Ramos (cell line): ENCODE data around the gene CSHL1.

Source experiments
- in situ Hi-C: fragments of 300-500 bp; cut with MboI; formaldehyde crosslinking; loops from one replicate; pipeline ENCODE4 v1.14.3; 2022; ENCODE audit warnings: low sequenced_read_pairs; ENCODE audit not compliant: unreplicated experiment

The CSHL1 gene

GRCh38 chr17:63911041-63911635 lies at the start of gene CSHL1:
Gene CSHL1 (minus strand): TSS chr17:63911258. CDS start chr17:63911196, 62 bp downstream.
- in situ Hi-C loops, result loop anchor here (5.0 to 10.0 kb wide), 2 partner anchors 114 to 226 kb away; partner anchors contain the start of gene ICAM2

- in situ Hi-C loops, result no loop called here
Observed at GRCh38 chr17:63960430-63960829, 49.4 kb upstream of the CSHL1 start.

GRCh38 chr17:63960006-63960405 lies 48.9 kb upstream of the CSHL1 start:
- in situ Hi-C loops, result no loop called here

- in situ Hi-C loops, result no loop called here
Observed at GRCh38 chr17:63956296-63956920, 45.4 kb upstream of the CSHL1 start.

- in situ Hi-C loops, result no loop called here
Observed at GRCh38 chr17:63955791-63956190, 44.7 kb upstream of the CSHL1 start.

GRCh38 chr17:63955232-63955631 lies 44.2 kb upstream of the CSHL1 start:
- in situ Hi-C loops, result no loop called here

- in situ Hi-C loops, result no loop called here
Observed at GRCh38 chr17:63954402-63955063, 43.5 kb upstream of the CSHL1 start.

- in situ Hi-C loops, result no loop called here
Observed at GRCh38 chr17:63950940-63951907, 40.2 kb upstream of the CSHL1 start.

GRCh38 chr17:63949576-63950250 lies 38.7 kb upstream of the CSHL1 start:
- in situ Hi-C loops, result loop anchor here (25.0 kb wide), 1 partner anchor 1038 kb away; no protein-coding TSS in a partner anchor

GRCh38 chr17:63948521-63948920 lies 37.5 kb upstream of the CSHL1 start:
- in situ Hi-C loops, result loop anchor here (25.0 kb wide), 1 partner anchor 1039 kb away; no protein-coding TSS in a partner anchor

- in situ Hi-C loops, result loop anchor here (25.0 kb wide), 1 partner anchor 1039 kb away; no protein-coding TSS in a partner anchor
Observed at GRCh38 chr17:63947711-63948330, 36.8 kb upstream of the CSHL1 start.

GRCh38 chr17:63946440-63947363 lies 35.6 kb upstream of the CSHL1 start:
- in situ Hi-C loops, result loop anchor here (25.0 kb wide), 1 partner anchor 1041 kb away; no protein-coding TSS in a partner anchor

GRCh38 chr17:63945784-63946439 lies 34.9 kb upstream of the CSHL1 start:
- in situ Hi-C loops, result loop anchor here (25.0 kb wide), 1 partner anchor 1041 kb away; no protein-coding TSS in a partner anchor

- in situ Hi-C loops, result loop anchor here (25.0 kb wide), 1 partner anchor 1042 kb away; no protein-coding TSS in a partner anchor
Observed at GRCh38 chr17:63944736-63945499, 33.9 kb upstream of the CSHL1 start.

- in situ Hi-C loops, result loop anchor here (25.0 kb wide), 1 partner anchor 1044 kb away; no protein-coding TSS in a partner anchor
Observed at GRCh38 chr17:63943745-63944144, 32.7 kb upstream of the CSHL1 start.

- in situ Hi-C loops, result loop anchor here (25.0 kb wide), 1 partner anchor 1045 kb away; no protein-coding TSS in a partner anchor
Observed at GRCh38 chr17:63942309-63942985, 31.4 kb upstream of the CSHL1 start.
